PC-9 (cell line): ENCODE measurements around the gene C22orf42. TPM values are rescaled to one million over a fixed set of nuclear protein-coding genes. Genes with fewer than 3 reads are reported as not detected.

Source experiments
- BruUV-seq: library from RNA; stranded (reverse); fragments of 400-500 nt; replicated peaks from 2 replicates; lab custom pipeline; 2021; lab: Mats Ljungman, UMichigan
- CTCF ChIA-PET: fragments of 300-600 bp; sonication (Branson Sonifier 250); formaldehyde crosslinking; loops from one replicate; lab custom pipeline; 2022; ENCODE audit warnings: antibody characterized with exemption; lab: Charles Lee
- POLR2A ChIA-PET: fragments of 300-600 bp; sonication (Branson Sonifier 250); formaldehyde crosslinking; loops from one replicate; lab custom pipeline; 2022; ENCODE audit warnings: antibody characterized with exemption; ENCODE audit not compliant: unreplicated experiment; lab: Charles Lee
- DNase-seq, 2 experiments: peaks; one replicate each; pipeline versions ENCODE4 v3.0.0 to v3.0.0-alpha.2; 2015 to 2022; ENCODE audit warnings: mixed read lengths in 1 of 2
- H2AFZ ChIP-seq: fragments of 200-600 bp; sonication (generic); 2 replicates; pipeline ENCODE4 v1.8.1; 2017; ENCODE audit warnings: antibody characterized with exemption
- H3F3A ChIP-seq: fragments of 200-600 bp; sonication (generic); 2 replicates; pipeline ENCODE4 v1.8.1; 2017; ENCODE audit warnings: antibody characterized with exemption, mild to moderate bottlenecking, low read depth; ENCODE audit not compliant: insufficient read depth
- H3K27ac ChIP-seq: fragments of 200-600 bp; sonication (generic); 2 replicates; pipeline ENCODE4 v1.6.1; 2016; ENCODE audit warnings: mixed run types
- H3K27me3 ChIP-seq: fragments of 200-600 bp; sonication (generic); 2 replicates; pipeline ENCODE4 v1.6.1; 2016; ENCODE audit warnings: low read depth, mixed run types; ENCODE audit not compliant: insufficient read depth
- H3K36me3 ChIP-seq: fragments of 200-600 bp; sonication (generic); 2 replicates; pipeline ENCODE4 v1.6.1; 2016; ENCODE audit warnings: low read depth, mixed run types
- H3K4me1 ChIP-seq: fragments of 200-600 bp; sonication (generic); replicated peaks from 2 replicates; pipeline ENCODE4 v1.6.1; 2016; ENCODE audit warnings: mixed run types; ENCODE audit not compliant: insufficient read depth
- H3K4me2 ChIP-seq: fragments of 200-600 bp; sonication (generic); 2 replicates; pipeline ENCODE4 v1.6.1; 2017; ENCODE audit warnings: mixed run types
- H3K4me3 ChIP-seq: fragments of 200-600 bp; sonication (generic); 2 replicates; pipeline ENCODE4 v1.6.1; 2016; ENCODE audit warnings: mixed run types
- H3K79me2 ChIP-seq: fragments of 200-600 bp; sonication (generic); 2 replicates; pipeline ENCODE4 v1.6.1; 2017; ENCODE audit warnings: low read depth, mixed run types
- H3K9me2 ChIP-seq: fragments of 200-600 bp; sonication (generic); 2 replicates; pipeline ENCODE4 v1.8.1; 2017; ENCODE audit warnings: mild to moderate bottlenecking; ENCODE audit not compliant: insufficient read depth
- H3K9me3 ChIP-seq: fragments of 200-600 bp; sonication (generic); 2 replicates; pipeline ENCODE4 v1.8.1; 2016; ENCODE audit warnings: low read depth; ENCODE audit not compliant: insufficient read depth
- H4K20me1 ChIP-seq: fragments of 200-600 bp; sonication (generic); 2 replicates; pipeline ENCODE4 v1.8.1; 2017; ENCODE audit not compliant: insufficient read depth
- CTCF ChIP-seq: fragments of 200-600 bp; sonication (generic); conservative IDR thresholded peaks from 2 replicates; pipeline ENCODE4 v1.6.1; 2017; ENCODE audit warnings: mixed run types, antibody characterized with exemption, mild to moderate bottlenecking, moderate library complexity
- EZH2 ChIP-seq: fragments of 200-600 bp; sonication (generic); IDR thresholded peaks from 2 replicates; pipeline ENCODE4 v1.8.0; 2017; ENCODE audit warnings: antibody characterized with exemption, low read depth
- intact Hi-C: fragments of 100-400 bp; cut with micrococcal nuclease; formaldehyde crosslinking; loops from one replicate; pipeline ENCODE4 v1.10.0; 2022; ENCODE audit not compliant: unreplicated experiment
- total RNA-seq: library from RNA; stranded (reverse); gene quantifications from 2 replicates; pipeline ENCODE4 v1.2.3, GENCODE V29; 2021

The C22orf42 gene
- total RNA-seq, 1 experiment from 2014 or later = not detected

- Histone ChIP-seq H3K9me3 (no peaks in the 10 kb centered on the region), H3K4me3 (no peak overlapping the region), H3K79me2 (no peaks in the 10 kb centered on the region), H3K36me3 (no peaks in the 10 kb centered on the region), H3K27me3 (peaks cover 14% of the 10 kb centered on the region), H3K4me2 (no peak overlapping the region), H3K4me1 (no peaks in the 10 kb centered on the region), H3F3A (no peaks in the 10 kb centered on the region), H3K27ac (no peak overlapping the region), H3K9me2 (no peaks in the 10 kb centered on the region), H4K20me1 (no peaks in the 10 kb centered on the region; the same call in 1 of the 2 replicates), H2AFZ (no peak overlapping the region)
- intact Hi-C loops = loop anchor here (10.0 kb wide), 2 partner anchors 371 to 1101 kb away; partner anchors contain the start of gene FBXO7
- no TSS peak for BruUV-seq
- TF ChIP-seq CTCF = peak; percentile 74
- TF ChIP-seq EZH2 = no peak
- POLR2A ChIA-PET = no interaction called here
- CTCF ChIA-PET = interaction anchor here (0.6 kb wide), 1 partner anchor 325 kb away, joined by 6 read pairs; no protein-coding TSS in a partner anchor
- peak in 1 of 2 experiments; percentile 33 for DNase-seq
Observed at GRCh38 chr22:32103658-32104315, 55.3 kb downstream of the C22orf42 start.

GRCh38 chr22:32100711-32101110 lies 58.4 kb downstream of the C22orf42 start:
- no peak for DNase-seq

More at GRCh38 chr22:32100711-32101110, 58.4 kb downstream of the C22orf42 start:
- Histone ChIP-seq H3K4me1 (no peaks in the 10 kb centered on the region), H3K9me3 (no peaks in the 10 kb centered on the region), H2AFZ (no peak overlapping the region), H4K20me1 (no peaks in the 10 kb centered on the region), H3K9me2 (no peaks in the 10 kb centered on the region), H3K4me3 (no peak overlapping the region), H3F3A (no peaks in the 10 kb centered on the region), H3K36me3 (no peaks in the 10 kb centered on the region), H3K27me3 (peaks cover 24% of the 10 kb centered on the region), H3K4me2 (no peak overlapping the region), H3K27ac (no peak overlapping the region), H3K79me2 (no peaks in the 10 kb centered on the region)
- ChIA-PET CTCF (no interaction called here), POLR2A (no interaction called here)
- intact Hi-C loops = loop anchor here (10.0 kb wide), 2 partner anchors 374 to 1104 kb away; partner anchors contain the start of gene FBXO7
- TF ChIP-seq CTCF (no peak), EZH2 (no peak)
- no TSS peak for BruUV-seq

Other genes with a start within 250 kb of the C22orf42 start
- 131 and 132 TPM in 2 replicates for gene YWHAH, start 214.8 kb downstream of the C22orf42 start, total RNA-seq
- not detected in 2 replicates for gene SLC5A1, start 116.0 kb downstream of the C22orf42 start, total RNA-seq
- not detected in 2 replicates for gene RFPL2, start 45.8 kb upstream of the C22orf42 start, total RNA-seq
- not detected in 2 replicates for gene SLC5A4, start 96.0 kb upstream of the C22orf42 start, total RNA-seq
- gene RFPL3, start 198.6 kb upstream of the C22orf42 start, total RNA-seq = not detected in 2 replicates